Loucy (cell line): Measurements from ENCODE around the gene MAGOHB.

Source experiments
- H2AFZ ChIP-seq: fragments of 200-600 bp; sonication (generic); 2 replicates; pipeline ENCODE4 v1.6.0; 2016; ENCODE audit warnings: antibody characterized with exemption, mild to moderate bottlenecking, low read length, moderate library complexity
- H3F3A ChIP-seq: fragments of 200-600 bp; 2 replicates; pipeline ENCODE4 v1.6.0; 2016; ENCODE audit warnings: antibody characterized with exemption, low read depth, mild to moderate bottlenecking
- H3K27me3 ChIP-seq: fragments of 200-600 bp; sonication (generic); 2 replicates; pipeline ENCODE4 v1.6.1; 2014; ENCODE audit warnings: low read length, mild to moderate bottlenecking; ENCODE audit not compliant: insufficient read depth, poor library complexity, severe bottlenecking
- H3K36me3 ChIP-seq: fragments of 200-600 bp; sonication (generic); 2 replicates; pipeline ENCODE4 v1.6.1; 2016; ENCODE audit warnings: low read length; ENCODE audit not compliant: insufficient read depth
- H3K4me1 ChIP-seq: fragments of 200-600 bp; sonication (generic); 2 replicates; pipeline ENCODE4 v1.5.1; 2014; ENCODE audit warnings: low read length, mild to moderate bottlenecking; ENCODE audit not compliant: insufficient read depth, poor library complexity, severe bottlenecking
- H3K4me2 ChIP-seq: fragments of 200-600 bp; sonication (generic); 2 replicates; pipeline ENCODE4 v1.6.0; 2014; ENCODE audit warnings: antibody characterized with exemption, low read length, low read depth, mild to moderate bottlenecking; ENCODE audit not compliant: poor library complexity, severe bottlenecking
- H3K4me3 ChIP-seq: fragments of 200-600 bp; sonication (generic); 2 replicates; pipeline ENCODE4 v1.5.1; 2014; ENCODE audit warnings: low read length, mild to moderate bottlenecking, mixed read lengths; ENCODE audit not compliant: poor library complexity, severe bottlenecking
- H3K79me2 ChIP-seq: fragments of 200-600 bp; sonication (generic); 2 replicates; pipeline ENCODE4 v1.6.1; 2014; ENCODE audit warnings: low read length; ENCODE audit not compliant: insufficient read depth
- H3K9ac ChIP-seq: fragments of 200-600 bp; sonication (generic); 2 replicates; pipeline ENCODE4 v1.6.0; 2014; ENCODE audit warnings: mild to moderate bottlenecking, low read depth, low read length, moderate library complexity; ENCODE audit not compliant: poor library complexity, severe bottlenecking
- H3K9me2 ChIP-seq: fragments of 200-600 bp; sonication (generic); replicated peaks from 2 replicates; pipeline ENCODE4 v1.6.1; 2016; ENCODE audit warnings: low read depth, low read length, mixed read lengths
- H3K9me3 ChIP-seq: fragments of 200-600 bp; sonication (generic); 2 replicates; pipeline ENCODE4 v1.6.1; 2014; ENCODE audit warnings: mild to moderate bottlenecking, antibody characterized with exemption, low read length, low read depth; ENCODE audit not compliant: insufficient read depth
- H4K20me1 ChIP-seq: fragments of 200-600 bp; sonication (generic); 2 replicates; pipeline ENCODE4 v1.6.0; 2014; ENCODE audit warnings: antibody characterized with exemption, low read length, mild to moderate bottlenecking; ENCODE audit not compliant: insufficient read depth, poor library complexity, severe bottlenecking
- EZH2phosphoT487 ChIP-seq: fragments of 200-600 bp; IDR thresholded peaks from 2 replicates; pipeline ENCODE4 v1.6.1; 2018; ENCODE audit warnings: antibody characterized with exemption, mild to moderate bottlenecking, moderate library complexity, borderline replicate concordance
- TF ChIP-seq, protein P1 (sequence below): fragments of 200-600 bp; sonication (generic); conservative IDR thresholded peaks from 2 replicates; pipeline ENCODE4 v1.5.1; 2014; ENCODE audit warnings: mild to moderate bottlenecking, antibody characterized with exemption, low read length

Gene MAGOHB

DNA sequence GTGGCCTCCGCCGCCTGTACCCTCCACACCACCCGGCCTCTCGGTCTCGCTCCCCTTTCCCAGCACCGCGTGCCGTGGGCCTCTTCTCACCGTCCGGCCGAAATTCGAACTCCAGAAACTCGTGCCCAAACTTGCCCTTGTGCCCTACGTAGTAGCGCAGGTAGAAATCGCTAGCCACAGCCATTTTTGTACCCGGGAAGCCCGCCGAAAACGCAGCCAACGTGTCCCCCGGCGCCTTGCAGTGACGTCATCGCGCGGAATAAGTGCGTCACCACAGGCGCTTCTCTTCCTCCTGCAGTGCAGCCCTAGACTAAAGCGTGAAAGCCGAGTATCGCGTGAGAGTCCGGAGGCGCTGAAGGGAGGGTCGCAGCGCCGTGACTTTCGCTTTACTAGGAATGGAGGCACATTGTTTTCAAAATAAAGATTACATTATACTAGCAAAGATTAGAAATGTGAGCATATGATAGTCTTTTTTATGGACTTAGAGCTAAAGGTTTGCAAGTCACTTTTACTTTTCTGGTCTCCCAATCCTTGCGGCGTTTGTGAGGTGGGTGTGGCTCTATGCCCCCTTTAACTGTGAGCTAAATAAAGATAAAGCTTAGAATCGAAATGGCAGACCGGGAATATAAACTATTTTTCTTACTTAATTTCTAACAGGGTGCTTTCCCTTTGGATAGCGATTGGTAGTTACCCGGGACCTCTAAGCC is at the start of gene MAGOHB:
Gene MAGOHB (minus strand): TSS at position 261 of the 707 bp plus-strand sequence. CDS start 77 bp downstream, at position 184.
- H4K20me1 ChIP-seq, result no peaks in the 10 kb centered on the region
- H3K4me2 ChIP-seq, result peak within 1 kb of the TSS; percentile 96
- peaks cover 10% of the 10 kb centered on the region for H3K4me1 ChIP-seq
- H2AFZ ChIP-seq, result peak within 1 kb of the TSS; percentile 88
- peak within 1 kb of the TSS; percentile 96 for H3K4me3 ChIP-seq
- no peak for TF ChIP-seq EZH2phosphoT487
- TF ChIP-seq, protein P1, sequence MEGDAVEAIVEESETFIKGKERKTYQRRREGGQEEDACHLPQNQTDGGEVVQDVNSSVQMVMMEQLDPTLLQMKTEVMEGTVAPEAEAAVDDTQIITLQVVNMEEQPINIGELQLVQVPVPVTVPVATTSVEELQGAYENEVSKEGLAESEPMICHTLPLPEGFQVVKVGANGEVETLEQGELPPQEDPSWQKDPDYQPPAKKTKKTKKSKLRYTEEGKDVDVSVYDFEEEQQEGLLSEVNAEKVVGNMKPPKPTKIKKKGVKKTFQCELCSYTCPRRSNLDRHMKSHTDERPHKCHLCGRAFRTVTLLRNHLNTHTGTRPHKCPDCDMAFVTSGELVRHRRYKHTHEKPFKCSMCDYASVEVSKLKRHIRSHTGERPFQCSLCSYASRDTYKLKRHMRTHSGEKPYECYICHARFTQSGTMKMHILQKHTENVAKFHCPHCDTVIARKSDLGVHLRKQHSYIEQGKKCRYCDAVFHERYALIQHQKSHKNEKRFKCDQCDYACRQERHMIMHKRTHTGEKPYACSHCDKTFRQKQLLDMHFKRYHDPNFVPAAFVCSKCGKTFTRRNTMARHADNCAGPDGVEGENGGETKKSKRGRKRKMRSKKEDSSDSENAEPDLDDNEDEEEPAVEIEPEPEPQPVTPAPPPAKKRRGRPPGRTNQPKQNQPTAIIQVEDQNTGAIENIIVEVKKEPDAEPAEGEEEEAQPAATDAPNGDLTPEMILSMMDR, result no peak
- no peaks in the 10 kb centered on the region for H3K9me2 ChIP-seq
- H3K9me3 ChIP-seq, result no peaks in the 10 kb centered on the region
- H3F3A ChIP-seq, result no peaks in the 10 kb centered on the region
- H3K36me3 ChIP-seq, result 0 out of 2 replicates have a peak, but pooled peaks cover 6% of the 10 kb centered on the region
- peak within 1 kb of the TSS; percentile 96 for H3K9ac ChIP-seq
- peaks cover 38% of the 10 kb centered on the region for H3K79me2 ChIP-seq
- H3K27me3 ChIP-seq, result no peaks in the 10 kb centered on the region

DNA sequence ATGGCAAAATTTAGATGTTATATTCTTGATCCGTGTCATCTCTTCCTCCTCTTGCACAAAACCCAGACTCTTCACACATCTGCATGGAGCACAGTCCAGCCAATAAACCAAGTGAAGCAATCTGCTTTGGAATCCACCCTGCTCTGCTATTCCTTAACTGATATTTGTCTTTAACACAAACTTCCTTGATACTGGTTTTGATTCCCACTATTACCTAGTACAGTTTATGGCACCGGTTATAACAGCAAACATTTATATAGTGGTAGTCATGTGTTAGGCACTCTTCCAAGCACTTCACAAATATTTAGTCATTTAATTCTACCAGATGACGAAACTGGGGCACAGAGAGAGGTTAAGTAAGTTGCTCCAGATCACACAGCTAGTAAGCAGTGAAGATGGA is 47.9 kb upstream of the MAGOHB start:
- no peaks in the 10 kb centered on the region for H4K20me1 ChIP-seq
- H3K4me1 ChIP-seq, result peaks cover 11% of the 10 kb centered on the region
- no peaks in the 10 kb centered on the region for H3K27me3 ChIP-seq
- H3K9me3 ChIP-seq, result no peaks in the 10 kb centered on the region
- TF ChIP-seq, protein P1, result no peak
- TF ChIP-seq EZH2phosphoT487, result no peak
- no peak overlapping the region for H3K4me3 ChIP-seq
- no peaks in the 10 kb centered on the region for H3F3A ChIP-seq
- no peak overlapping the region for H2AFZ ChIP-seq
- no peaks in the 10 kb centered on the region for H3K9me2 ChIP-seq
- H3K9ac ChIP-seq, result no peak overlapping the region
- H3K79me2 ChIP-seq, result peaks cover 7% of the 10 kb centered on the region; the same call in 1 of the 2 replicates
- H3K4me2 ChIP-seq, result no peak overlapping the region
- no peaks in the 10 kb centered on the region for H3K36me3 ChIP-seq

DNA sequence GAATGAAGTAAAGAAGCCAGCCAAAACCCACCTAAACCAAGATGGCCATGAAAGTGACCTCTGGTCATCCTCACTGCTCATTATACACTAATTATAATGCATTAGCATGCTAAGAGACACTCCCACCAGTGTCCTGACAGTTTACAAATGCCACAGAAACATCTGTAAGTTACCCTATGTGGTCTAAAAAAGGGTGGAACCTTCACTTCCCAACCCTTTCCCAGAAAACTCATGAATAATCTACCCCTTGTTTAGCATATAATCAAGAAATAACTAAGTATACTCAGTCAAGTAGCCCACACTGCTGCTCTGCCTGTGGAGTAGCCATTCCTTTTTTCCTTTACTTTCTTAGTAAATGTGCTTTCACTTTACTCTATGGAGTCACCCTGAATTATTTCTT is 40.6 kb upstream of the MAGOHB start:
- H3K9me3 ChIP-seq, result no peaks in the 10 kb centered on the region
- H3K9me2 ChIP-seq, result no peaks in the 10 kb centered on the region
- no peak overlapping the region for H3K4me2 ChIP-seq
- no peaks in the 10 kb centered on the region for H4K20me1 ChIP-seq
- H3K36me3 ChIP-seq, result no peaks in the 10 kb centered on the region
- no peak for TF ChIP-seq EZH2phosphoT487
- TF ChIP-seq, protein P1, result no peak
- H2AFZ ChIP-seq, result no peak overlapping the region
- H3K4me1 ChIP-seq, result no peaks in the 10 kb centered on the region
- H3K27me3 ChIP-seq, result no peaks in the 10 kb centered on the region
- H3K9ac ChIP-seq, result no peak overlapping the region
- H3K79me2 ChIP-seq, result no peaks in the 10 kb centered on the region
- H3F3A ChIP-seq, result no peaks in the 10 kb centered on the region
- H3K4me3 ChIP-seq, result no peak overlapping the region
